Esophagus muscularis mucosa (tissue), 4 donors: ENCODE results near the gene WDSUB1. TPM values are rescaled to one million over a fixed set of nuclear protein-coding genes. Genes with fewer than 3 reads are reported as not detected.

Experiments used
- DNase-seq: peaks from one replicate; pipeline ENCODE4 v3.0.0-alpha.2; 2017; ENCODE audit errors: extremely low spot score
- H3K27ac ChIP-seq, 4 donors: fragments of 200-600 bp; sonication (generic); replicated peaks in 1 of 4; 1 replicate in 3 of 4; 2 replicates in 1 of 4; pipeline ENCODE4 v1.5.1; 2016 to 2019; ENCODE audit warnings: mild to moderate bottlenecking in 1 of 4
- H3K27me3 ChIP-seq, 4 donors: fragments of 200-600 bp; sonication (generic); one replicate each; pipeline versions ENCODE4 v1.5.1 to v1.6.0; 2016 to 2019
- H3K36me3 ChIP-seq, 4 donors: fragments of 200-600 bp; sonication (generic); one replicate each; pipeline ENCODE4 v1.5.1; 2016 to 2019
- H3K4me1 ChIP-seq, 4 donors: fragments of 200-600 bp; sonication (generic); one replicate each; pipeline ENCODE4 v1.5.1; 2016 to 2019
- H3K4me3 ChIP-seq, 4 donors: fragments of 200-600 bp; sonication (generic); 1 replicate in 2 of 4; 2 replicates in 2 of 4; pipeline ENCODE4 v1.5.1; 2016 to 2019; ENCODE audit warnings: mild to moderate bottlenecking in 4 of 4, moderate library complexity in 1 of 4
- H3K9me3 ChIP-seq, 4 donors: fragments of 200-600 bp; sonication (generic); 1 replicate in 3 of 4; 2 replicates in 1 of 4; pipeline ENCODE4 v1.5.1; 2016 to 2019
- CTCF ChIP-seq, 3 experiments: fragments of 200-600 bp in 2 of 3; fragments of 450-650 bp in 1 of 3; sonication (generic) in 2 of 3; IDR thresholded peaks; one replicate each; pipeline ENCODE4 v1.5.1; 2017 to 2019; ENCODE audit warnings: antibody characterized with exemption in 3 of 3, mild to moderate bottlenecking in 2 of 3, moderate library complexity in 1 of 3
- EP300 ChIP-seq: sonication (generic); formaldehyde crosslinking; IDR thresholded peaks from one replicate; pipeline ENCODE4 v1.6.1; 2017; ENCODE audit warnings: antibody characterized with exemption
- POLR2A ChIP-seq: fragments of 450-650 bp; IDR thresholded peaks from one replicate; pipeline ENCODE4 v1.6.1; 2017; ENCODE audit warnings: antibody characterized with exemption, moderate library complexity, mild to moderate bottlenecking, low read depth
- POLR2AphosphoS5 ChIP-seq, 2 donors: sonication (generic); formaldehyde crosslinking; IDR thresholded peaks; one replicate each; pipeline ENCODE4 v1.6.1; 2017; ENCODE audit warnings: antibody characterized with exemption in 2 of 2
- WGBS: methylation state at CpG from one replicate; pipeline ENCODE4 v1.1.5; 2018; 5-methylcytosine and 5-hydroxymethylcytosine counted together
- intact Hi-C: fragments of 100-400 bp; cut with DNase I; formaldehyde crosslinking; loops from one replicate; pipeline ENCODE4 v1.15.1; 2023
- total RNA-seq, 4 donors: library from RNA; depleted of rRNA; stranded (reverse); fragments of >200 nt; gene quantifications; one replicate each; pipeline versions ENCODE4 v1.1.0 to v1.2.1, GENCODE V29; 2016

The WDSUB1 gene
- total RNA-seq, 4 donors from 2014 or later, result 3.5 to 7.9 (median 4.4) TPM

- H3K9me3 ChIP-seq, result no peaks in the 10 kb centered on the region
- peaks cover 18 to 98% (median 91%) of the 10 kb centered on the region in 4 donors for H3K36me3 ChIP-seq
- intact Hi-C loops, result no loop called here
- no peak overlapping the region for H3K4me3 ChIP-seq
- WGBS, result 94% methylated on average over 7 of the region's 8 CpGs
- peaks cover 0 to 1% (median 0%) of the 10 kb centered on the region in 4 donors for H3K4me1 ChIP-seq
- TF ChIP-seq POLR2A, result no peak
- TF ChIP-seq EP300, result no peak
- TF ChIP-seq POLR2AphosphoS5 (IDR thresholded peaks at IDR 0.05), result no peak
- H3K27ac ChIP-seq, result no peak overlapping the region
- no peaks in the 10 kb centered on the region for H3K27me3 ChIP-seq
- peak; percentile 83 for DNase-seq
Observed at GRCh38 chr2:159219394-159219998, 67.0 kb downstream of the WDSUB1 start.

GRCh38 chr2:159218389-159218788 is 68.1 kb downstream of the WDSUB1 start:
- peaks cover 19 to 95% (median 83%) of the 10 kb centered on the region in 4 donors for H3K36me3 ChIP-seq
- H3K4me3 ChIP-seq, result no peak overlapping the region
- no peak for DNase-seq
- H3K4me1 ChIP-seq, result no peaks in the 10 kb centered on the region
- H3K27ac ChIP-seq, result no peak overlapping the region
- H3K27me3 ChIP-seq, result no peaks in the 10 kb centered on the region
- no peak for TF ChIP-seq POLR2AphosphoS5 (IDR thresholded peaks at IDR 0.05)
- no peak for TF ChIP-seq CTCF (IDR thresholded peaks at IDR 0.05)
- no peak for TF ChIP-seq POLR2A
- TF ChIP-seq EP300, result no peak
- H3K9me3 ChIP-seq, result no peaks in the 10 kb centered on the region
- intact Hi-C loops, result no loop called here
- WGBS, result 90% methylated on average over 6 of the region's 6 CpGs

- intact Hi-C loops, result no loop called here
- DNase-seq, result no peak
- WGBS, result 74% methylated on average over 5 of the region's 5 CpGs
Observed at GRCh38 chr2:159217676-159218075, 68.8 kb downstream of the WDSUB1 start.

GRCh38 chr2:159215116-159215515 is 71.4 kb downstream of the WDSUB1 start:
- no peak overlapping the region for H3K4me3 ChIP-seq
- 91% methylated on average over 6 of the region's 7 CpGs for WGBS
- intact Hi-C loops, result no loop called here
- H3K27ac ChIP-seq, result no peak overlapping the region
- no peak for DNase-seq
- H3K9me3 ChIP-seq, result no peaks in the 10 kb centered on the region
- H3K4me1 ChIP-seq, result peaks cover 0 to 3% (median 0%) of the 10 kb centered on the region in 4 donors
- TF ChIP-seq POLR2AphosphoS5 (IDR thresholded peaks at IDR 0.05) (no peak), EP300 (no peak), CTCF (IDR thresholded peaks at IDR 0.05) (no peak), POLR2A (no peak)
- peaks cover 19 to 75% (median 57%) of the 10 kb centered on the region in 4 donors for H3K36me3 ChIP-seq
- no peaks in the 10 kb centered on the region for H3K27me3 ChIP-seq

More at GRCh38 chr2:159217676-159218075, 68.8 kb downstream of the WDSUB1 start:
- Histone ChIP-seq H3K36me3 (peaks cover 19 to 94% (median 78%) of the 10 kb centered on the region in 4 donors), H3K9me3 (no peaks in the 10 kb centered on the region), H3K4me1 (no peaks in the 10 kb centered on the region), H3K27me3 (no peaks in the 10 kb centered on the region), H3K4me3 (no peak overlapping the region), H3K27ac (no peak overlapping the region)
- TF ChIP-seq POLR2AphosphoS5 (IDR thresholded peaks at IDR 0.05) (no peak), EP300 (no peak), POLR2A (no peak), CTCF (IDR thresholded peaks at IDR 0.05) (no peak)

GRCh38 chr2:159214325-159214865 is 72.1 kb downstream of the WDSUB1 start:
- Histone ChIP-seq H3K4me1 (peaks cover 0 to 3% (median 0%) of the 10 kb centered on the region in 4 donors), H3K27me3 (no peaks in the 10 kb centered on the region), H3K27ac (no peak overlapping the region), H3K9me3 (no peaks in the 10 kb centered on the region), H3K36me3 (peaks cover 14 to 67% (median 50%) of the 10 kb centered on the region in 4 donors), H3K4me3 (no peak overlapping the region)
- WGBS, result 91% methylated on average over 3 of the region's 3 CpGs
- DNase-seq, result no peak
- intact Hi-C loops, result no loop called here
- TF ChIP-seq POLR2A (no peak), EP300 (no peak), CTCF (IDR thresholded peaks at IDR 0.05) (no peak), POLR2AphosphoS5 (IDR thresholded peaks at IDR 0.05) (no peak)
